ENCODE results near the gene PRXL2B.

GRCh38 chr1:2591581-2592261 lies 5.1 kb downstream of the PRXL2B start:
- no peak for TF ChIP-seq POLR2A (IDR thresholded peaks at IDR 0.05; ENCODE audit: low read depth, low read length)
- TF ChIP-seq TAF1 (IDR thresholded peaks at IDR 0.05; ENCODE audit: borderline replicate concordance, low read depth, low read length): no peak
